Brain microvascular endothelial cell (primary cell): Measurements from ENCODE around the gene KLHL29.

Experiments
- DNase-seq: peaks from one replicate; pipeline ENCODE4 v3.0.0-alpha.2; 2020
- H3K27ac ChIP-seq: fragments of 250-450 bp; sonication (Bioruptor Pico); 2 replicates; pipeline ENCODE4 v1.5.1; 2020; ENCODE audit warnings: mild to moderate bottlenecking, moderate library complexity
- H3K27me3 ChIP-seq: fragments of 250-450 bp; sonication (Bioruptor Pico); replicated peaks from 2 replicates; pipeline ENCODE4 v1.5.1; 2020; ENCODE audit warnings: mild to moderate bottlenecking
- H3K36me3 ChIP-seq: fragments of 250-450 bp; sonication (Bioruptor Pico); replicated peaks from 2 replicates; pipeline ENCODE4 v1.5.1; 2020; ENCODE audit warnings: mild to moderate bottlenecking
- H3K4me3 ChIP-seq: 2 replicates; pipeline ENCODE4 v1.5.1; 2011; ENCODE audit warnings: low read depth, mild to moderate bottlenecking, control low read depth, low read length, moderate library complexity
- in situ Hi-C: cut with HindIII; loops from 2 replicates; pipeline ENCODE4 v1.10.0; 2017; ENCODE audit warnings: low sequenced_read_pairs, low pct_ligation_motif_present
- TF ChIP-seq, protein P1 (sequence below): IDR thresholded peaks from 2 replicates; pipeline ENCODE4 v1.5.1; 2011; ENCODE audit warnings: low read depth, mild to moderate bottlenecking, moderate library complexity, low read length, control low read depth, inconsistent platforms; ENCODE audit errors: missing control alignments

Gene KLHL29

DNA sequence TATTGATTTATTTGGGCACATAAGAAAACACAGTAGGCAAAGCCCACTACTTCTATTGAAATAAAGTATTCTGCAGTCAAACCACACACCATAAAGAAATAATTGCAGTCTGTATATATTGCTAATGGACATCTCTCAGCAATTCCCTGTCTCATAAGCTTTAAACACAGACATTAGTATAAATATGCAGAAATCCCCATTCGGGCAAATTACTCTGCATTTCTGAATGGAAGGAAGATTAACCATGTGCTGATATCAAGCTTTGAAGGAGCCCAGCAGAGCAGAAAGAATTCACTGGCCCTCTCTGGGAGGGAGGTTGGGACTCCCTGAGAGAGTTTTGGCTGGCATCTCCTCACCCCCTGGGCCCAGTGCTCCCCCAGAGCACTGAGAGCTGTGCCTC, 272.4 kb downstream of the KLHL29 start:
- DNase-seq: no peak
- Histone ChIP-seq H3K4me3 (no peak overlapping the region), H3K27me3 (no peaks in the 10 kb centered on the region), H3K27ac (no peak overlapping the region), H3K36me3 (no peaks in the 10 kb centered on the region)
- TF ChIP-seq, protein P1, sequence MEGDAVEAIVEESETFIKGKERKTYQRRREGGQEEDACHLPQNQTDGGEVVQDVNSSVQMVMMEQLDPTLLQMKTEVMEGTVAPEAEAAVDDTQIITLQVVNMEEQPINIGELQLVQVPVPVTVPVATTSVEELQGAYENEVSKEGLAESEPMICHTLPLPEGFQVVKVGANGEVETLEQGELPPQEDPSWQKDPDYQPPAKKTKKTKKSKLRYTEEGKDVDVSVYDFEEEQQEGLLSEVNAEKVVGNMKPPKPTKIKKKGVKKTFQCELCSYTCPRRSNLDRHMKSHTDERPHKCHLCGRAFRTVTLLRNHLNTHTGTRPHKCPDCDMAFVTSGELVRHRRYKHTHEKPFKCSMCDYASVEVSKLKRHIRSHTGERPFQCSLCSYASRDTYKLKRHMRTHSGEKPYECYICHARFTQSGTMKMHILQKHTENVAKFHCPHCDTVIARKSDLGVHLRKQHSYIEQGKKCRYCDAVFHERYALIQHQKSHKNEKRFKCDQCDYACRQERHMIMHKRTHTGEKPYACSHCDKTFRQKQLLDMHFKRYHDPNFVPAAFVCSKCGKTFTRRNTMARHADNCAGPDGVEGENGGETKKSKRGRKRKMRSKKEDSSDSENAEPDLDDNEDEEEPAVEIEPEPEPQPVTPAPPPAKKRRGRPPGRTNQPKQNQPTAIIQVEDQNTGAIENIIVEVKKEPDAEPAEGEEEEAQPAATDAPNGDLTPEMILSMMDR: no peak
- in situ Hi-C loops: no loop called here

DNA sequence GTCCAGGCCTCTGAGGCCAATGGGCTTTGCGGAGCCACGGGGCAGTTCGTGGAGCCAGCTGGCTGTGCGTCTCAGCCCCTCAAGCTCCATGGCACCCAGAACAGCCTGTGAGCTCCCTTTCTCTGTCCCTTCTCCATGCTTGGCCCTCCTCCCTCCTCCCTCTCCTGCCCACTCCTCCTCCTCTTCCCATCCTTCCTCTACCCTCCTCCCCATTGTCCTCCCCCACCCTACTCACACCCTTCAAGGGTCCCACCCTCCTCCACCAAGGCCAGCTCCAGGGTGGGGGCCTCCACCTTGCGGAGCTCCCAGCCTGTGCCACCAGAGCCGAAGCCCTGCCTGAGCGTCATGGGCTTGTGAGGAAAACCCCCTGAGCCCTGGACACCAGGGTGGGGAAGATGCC, 273.0 kb downstream of the KLHL29 start:
- H3K27me3 ChIP-seq: no peaks in the 10 kb centered on the region
- no peak for DNase-seq
- H3K4me3 ChIP-seq: no peak overlapping the region
- no peak overlapping the region for H3K27ac ChIP-seq
- in situ Hi-C loops: no loop called here
- TF ChIP-seq, protein P1: no peak
- H3K36me3 ChIP-seq: no peaks in the 10 kb centered on the region

DNA sequence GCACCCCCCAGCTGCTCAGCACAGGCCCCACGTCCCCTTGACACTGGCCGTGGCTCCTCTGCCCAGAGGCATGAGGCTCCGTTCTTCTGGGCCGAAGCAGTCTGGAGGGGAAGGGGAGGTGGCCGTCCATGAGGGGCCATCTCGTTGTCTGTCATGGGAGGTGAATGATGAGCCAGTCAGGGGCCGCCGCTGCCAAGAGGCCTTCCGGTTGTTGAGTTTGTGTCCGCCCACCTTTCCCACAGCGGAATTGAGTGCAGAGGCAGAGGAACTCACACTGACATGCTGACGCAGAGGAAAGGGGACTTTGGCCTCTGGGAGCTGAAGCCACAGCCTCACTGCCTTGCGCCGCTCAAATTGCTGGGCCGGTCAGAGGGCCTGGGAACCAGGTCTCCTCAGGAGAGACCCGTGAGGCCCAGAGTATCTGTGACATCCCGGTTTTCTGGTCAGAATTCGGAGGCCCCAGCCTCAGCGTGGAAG, 273.5 kb downstream of the KLHL29 start:
- peak; percentile 66 for DNase-seq
- Histone ChIP-seq H3K27ac (no peak overlapping the region), H3K36me3 (no peaks in the 10 kb centered on the region), H3K4me3 (no peak overlapping the region), H3K27me3 (no peaks in the 10 kb centered on the region)
- in situ Hi-C loops: no loop called here
- TF ChIP-seq, protein P1: no peak

DNA sequence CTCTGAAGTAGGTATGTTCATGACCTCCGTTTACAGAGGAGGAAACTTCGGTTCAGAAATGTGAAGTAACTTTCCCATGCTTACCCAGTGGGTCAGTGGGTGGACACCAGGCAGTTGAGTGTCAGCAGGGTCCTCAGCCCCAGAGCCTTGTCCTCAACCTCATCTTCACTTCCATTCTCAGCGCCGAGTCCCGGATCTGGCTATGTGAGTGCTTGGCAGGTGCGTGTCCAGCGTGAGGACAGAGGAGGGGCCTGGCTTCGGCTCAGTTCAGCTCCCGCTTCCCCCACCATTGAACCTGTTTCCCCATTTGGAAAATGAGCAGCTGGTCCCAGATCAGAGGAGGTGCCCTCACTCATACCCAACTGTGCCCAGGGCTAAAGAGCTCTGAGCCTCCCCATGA, 274.3 kb downstream of the KLHL29 start:
- DNase-seq: no peak
- Histone ChIP-seq H3K27ac (no peak overlapping the region), H3K4me3 (no peak overlapping the region), H3K36me3 (no peaks in the 10 kb centered on the region), H3K27me3 (no peaks in the 10 kb centered on the region)
- TF ChIP-seq, protein P1: no peak
- in situ Hi-C loops: no loop called here

DNA sequence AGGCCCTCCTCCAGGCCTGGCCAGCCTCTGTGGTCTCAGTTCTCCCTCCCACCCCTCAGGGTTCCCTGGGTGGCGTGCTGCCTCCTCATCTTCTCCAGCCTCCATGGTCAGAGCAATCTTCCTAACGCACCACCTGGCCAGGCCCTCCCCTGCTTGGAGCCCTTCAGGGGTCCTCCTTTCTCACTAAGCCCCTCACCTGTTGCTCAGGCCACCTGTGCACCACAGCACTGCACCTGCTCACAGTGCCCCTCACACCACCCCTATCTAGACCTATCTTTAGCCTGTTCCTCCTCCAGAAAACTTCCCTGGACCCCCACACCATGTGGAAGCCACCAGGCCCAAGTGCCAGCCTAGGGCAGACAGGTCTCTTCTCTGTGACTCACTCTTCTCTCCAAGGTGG, 274.8 kb downstream of the KLHL29 start:
- Histone ChIP-seq H3K4me3 (no peak overlapping the region), H3K36me3 (no peaks in the 10 kb centered on the region), H3K27me3 (no peaks in the 10 kb centered on the region), H3K27ac (no peak overlapping the region)
- DNase-seq: no peak
- TF ChIP-seq, protein P1: no peak
- in situ Hi-C loops: no loop called here

DNA sequence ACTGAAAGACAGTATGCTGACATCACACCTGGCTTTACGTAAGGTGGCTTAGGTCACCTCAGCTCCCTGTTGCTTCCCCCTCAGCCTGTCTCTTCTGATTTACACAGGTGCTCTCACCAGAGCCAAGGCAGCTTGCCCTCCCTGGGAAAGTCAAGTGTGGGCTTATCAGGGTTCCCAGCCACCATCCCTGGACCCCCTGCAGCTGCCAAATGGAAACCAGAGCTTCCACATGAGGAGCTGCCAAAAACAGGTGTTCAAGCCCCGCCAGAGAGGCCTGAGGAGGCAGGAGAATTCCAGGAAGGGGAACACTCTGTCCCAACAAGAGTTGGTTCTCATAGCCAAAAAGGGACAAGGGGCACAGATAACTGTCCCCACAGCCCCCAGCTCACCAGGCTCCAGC, 275.3 kb downstream of the KLHL29 start:
- Histone ChIP-seq H3K27ac (no peak overlapping the region), H3K4me3 (no peak overlapping the region), H3K27me3 (no peaks in the 10 kb centered on the region), H3K36me3 (no peaks in the 10 kb centered on the region)
- TF ChIP-seq, protein P1: no peak
- no peak for DNase-seq
- in situ Hi-C loops: no loop called here
